T1000 (cell line): ENCODE results near the gene SUPV3L1.
A peak's percentile ranks its signal among the peaks of the same experiment; 100 is the strongest.
"Not testable (repeated sequence)": the region's sequence is repeated elsewhere in the genome, so short reads cannot be mapped to it uniquely, and the experiment has no call there.

Experiments used
- DNase-seq: peaks from one replicate; lab custom pipeline; 2025; ENCODE audit warnings: mixed read lengths; lab: John Stamatoyannopoulos, UW

The SUPV3L1 gene

DNA sequence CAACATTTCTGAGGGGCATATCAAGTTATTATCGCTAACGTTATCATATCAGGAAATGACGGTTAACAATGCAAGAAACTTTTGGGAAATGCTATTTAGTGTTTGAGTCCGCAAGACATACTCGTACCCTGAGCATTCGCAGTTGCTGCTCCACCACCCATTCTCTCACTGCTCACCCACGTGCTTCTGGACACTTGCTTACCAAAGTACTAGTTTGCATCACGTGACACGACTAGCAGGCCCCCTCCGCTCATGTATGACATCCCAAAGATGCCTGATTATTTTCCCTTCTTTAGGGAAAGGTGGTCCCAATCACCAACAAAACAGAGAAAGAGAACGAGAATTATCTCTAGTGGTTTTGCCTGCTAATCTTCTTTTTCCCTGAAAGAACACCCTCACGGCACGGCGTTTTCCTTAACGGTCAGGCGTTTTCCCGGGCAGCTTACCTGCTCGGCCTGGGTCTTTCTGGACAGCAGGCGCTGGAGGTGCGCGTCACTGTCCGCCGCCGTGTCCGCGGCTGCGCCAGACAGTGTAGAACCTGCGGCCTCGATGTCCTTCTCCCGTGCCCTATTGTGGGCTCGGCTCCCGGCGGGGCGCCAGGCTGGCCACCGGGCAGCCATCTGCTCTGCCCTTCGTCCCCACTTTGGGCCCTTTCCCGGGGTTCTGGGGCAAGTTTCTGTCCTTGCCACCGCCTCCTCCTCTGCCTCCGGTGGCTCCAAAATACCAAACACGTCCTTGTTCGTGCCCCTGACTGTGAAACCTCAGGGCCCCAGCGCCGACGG is at the start of gene SUPV3L1:
Gene SUPV3L1, plus strand, starts transcription at position 492 of the 782 bp plus-strand sequence. Its CDS starts 58 bp downstream, at position 550.
- DNase-seq, result peak; percentile 97

DNA sequence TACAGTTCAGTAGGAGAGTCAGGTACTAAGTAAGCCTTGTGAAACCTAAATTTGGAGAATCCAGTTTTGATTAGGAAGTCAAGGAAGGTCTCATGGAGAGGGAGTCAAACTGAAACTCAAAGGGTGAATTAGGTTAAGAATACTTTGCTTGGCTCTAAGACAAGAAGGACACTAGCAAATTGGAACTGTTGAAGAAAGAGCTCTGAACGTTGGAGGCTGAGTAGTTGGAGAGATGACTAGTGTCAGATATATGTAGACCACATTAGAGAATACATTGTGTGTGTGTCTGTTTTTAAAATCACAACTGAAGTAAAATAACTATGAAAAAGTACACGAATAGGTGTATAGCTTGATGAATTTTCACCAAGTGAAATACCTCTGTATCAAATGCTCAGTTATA is 49.8 kb upstream of the SUPV3L1 start:
- DNase-seq, result no peak

DNA sequence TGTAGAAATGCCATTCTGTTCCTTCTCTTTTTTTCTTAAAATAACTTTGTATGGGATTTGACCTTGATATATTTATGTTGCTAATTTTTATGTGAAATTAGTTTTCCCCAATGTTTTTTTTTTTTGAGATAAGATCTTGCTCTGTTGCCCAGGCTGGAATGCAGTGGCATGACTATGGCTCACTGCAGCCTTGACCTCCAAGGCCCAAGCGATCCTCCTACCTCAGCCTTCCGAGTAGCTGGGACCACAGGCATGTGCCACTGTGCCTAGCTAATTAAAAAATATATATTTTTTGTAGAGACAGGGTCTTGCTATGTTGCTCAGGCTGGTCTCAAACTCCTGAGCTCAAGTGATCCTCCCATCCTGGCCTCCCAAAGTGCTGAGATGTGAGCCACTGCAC is 40.1 kb upstream of the SUPV3L1 start:
- no peak for DNase-seq

DNA sequence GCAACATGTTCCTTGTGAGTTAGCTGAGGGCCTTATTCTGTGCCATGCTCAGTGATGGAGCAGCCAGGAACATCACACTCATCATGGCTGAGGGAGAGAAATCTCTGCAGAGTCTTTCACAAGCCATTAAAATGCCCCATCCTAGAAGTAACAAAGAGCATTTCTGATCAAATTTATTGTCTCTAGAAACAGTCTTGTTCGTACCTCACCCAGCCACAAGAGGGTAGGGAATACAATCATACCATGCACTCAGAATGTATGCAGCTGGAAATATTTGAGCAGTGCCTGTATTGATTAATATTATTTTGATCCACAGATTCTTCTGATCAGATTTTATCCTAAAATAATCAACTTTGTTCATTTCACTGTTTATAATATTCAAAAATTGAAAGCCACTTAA is 38.7 kb upstream of the SUPV3L1 start:
- DNase-seq, result no peak

DNA sequence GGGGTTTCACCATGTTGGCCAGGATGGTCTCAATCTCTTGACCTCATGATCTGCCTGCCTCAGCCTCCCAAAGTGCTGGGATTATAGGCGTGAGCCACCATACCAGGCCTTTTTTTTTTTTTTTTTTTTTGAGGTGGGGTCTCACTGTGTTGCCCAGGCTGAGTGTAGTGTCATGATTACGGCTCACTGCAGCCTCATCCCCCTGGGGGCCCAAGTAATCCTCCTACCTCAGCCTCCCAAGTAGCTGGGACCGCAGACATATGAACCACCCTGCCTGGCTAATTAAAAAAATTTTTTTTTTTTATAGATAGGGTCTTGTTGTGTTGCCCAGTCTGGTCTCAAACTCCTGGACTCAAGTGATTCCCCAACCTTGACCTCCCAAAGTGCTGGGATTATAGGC is 38.0 kb upstream of the SUPV3L1 start:
- DNase-seq, result not testable (repeated sequence)

DNA sequence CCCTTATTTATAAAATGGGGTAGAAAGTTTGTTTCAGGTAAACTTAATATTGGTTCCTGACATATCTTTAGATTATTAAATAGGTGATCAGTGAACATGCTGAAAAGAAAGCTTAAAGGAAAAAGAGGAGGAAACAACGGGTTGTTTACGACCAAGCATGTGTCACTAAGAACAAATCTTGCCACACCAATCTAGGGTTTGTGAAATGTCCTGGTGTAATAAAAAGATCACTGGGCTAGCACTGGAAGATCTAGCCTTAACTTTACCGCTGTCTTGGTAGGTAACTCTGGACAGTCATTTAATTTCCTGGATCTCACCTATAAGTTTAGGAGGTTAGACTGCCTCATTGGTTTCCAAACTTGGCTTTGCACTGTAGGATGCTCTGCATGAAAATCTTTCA is 37.1 kb upstream of the SUPV3L1 start:
- no peak for DNase-seq

DNA sequence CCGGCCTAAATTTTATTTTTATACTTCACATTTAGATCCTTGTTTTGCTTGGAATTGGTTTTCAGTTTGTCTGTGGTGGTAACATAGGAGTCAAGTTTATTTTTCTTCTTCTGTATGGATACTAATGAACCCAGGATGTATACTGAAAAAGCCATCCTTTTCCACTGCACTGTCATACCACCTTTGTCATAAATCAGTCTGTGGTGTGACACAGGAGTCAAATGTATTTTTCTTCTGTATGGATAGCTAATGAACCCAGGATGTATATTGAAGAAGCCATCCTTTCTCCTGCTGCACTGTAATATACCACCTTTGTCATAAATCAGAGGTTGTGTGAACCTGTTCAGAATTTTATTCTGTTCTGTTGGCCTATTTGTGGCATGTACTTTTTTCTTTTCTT is 34.7 kb upstream of the SUPV3L1 start:
- no peak for DNase-seq

DNA sequence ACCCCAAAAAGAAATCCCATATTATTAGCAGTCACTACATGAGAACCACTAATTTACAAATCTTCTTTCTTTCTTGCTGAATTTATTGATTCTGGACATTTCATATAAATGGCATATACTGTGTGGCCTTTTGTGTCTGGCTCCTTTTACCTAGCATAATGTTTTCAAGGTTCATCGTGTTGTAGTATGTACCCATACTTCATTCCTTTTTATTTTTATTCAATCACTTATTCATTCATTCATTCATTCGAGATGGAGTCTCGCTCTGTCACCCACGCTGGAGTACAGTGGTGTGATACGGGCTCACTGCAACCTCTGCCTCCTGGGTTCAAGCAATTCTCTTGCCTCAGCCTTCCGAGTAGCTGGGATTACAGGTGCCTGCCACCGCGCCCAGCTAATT is 34.2 kb upstream of the SUPV3L1 start:
- no peak for DNase-seq

DNA sequence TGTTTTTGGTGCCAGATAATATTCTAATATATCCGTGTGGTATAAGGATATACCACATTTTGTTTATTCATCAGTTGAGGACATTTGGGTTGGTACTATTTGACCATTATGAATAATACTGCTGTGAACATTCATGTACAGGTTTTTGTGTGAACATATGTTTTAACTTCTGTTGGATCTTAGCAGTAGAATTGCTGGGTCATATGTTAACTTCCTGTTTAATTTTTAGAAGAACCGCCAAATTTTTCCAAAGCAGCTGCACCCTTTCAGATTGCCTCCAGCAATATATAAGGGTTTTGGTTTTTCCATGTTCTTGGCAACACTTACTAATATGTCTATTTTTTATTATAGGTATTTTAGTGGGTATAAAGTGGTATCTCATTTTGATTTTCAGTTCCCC is 33.3 kb upstream of the SUPV3L1 start:
- DNase-seq, result no peak

DNA sequence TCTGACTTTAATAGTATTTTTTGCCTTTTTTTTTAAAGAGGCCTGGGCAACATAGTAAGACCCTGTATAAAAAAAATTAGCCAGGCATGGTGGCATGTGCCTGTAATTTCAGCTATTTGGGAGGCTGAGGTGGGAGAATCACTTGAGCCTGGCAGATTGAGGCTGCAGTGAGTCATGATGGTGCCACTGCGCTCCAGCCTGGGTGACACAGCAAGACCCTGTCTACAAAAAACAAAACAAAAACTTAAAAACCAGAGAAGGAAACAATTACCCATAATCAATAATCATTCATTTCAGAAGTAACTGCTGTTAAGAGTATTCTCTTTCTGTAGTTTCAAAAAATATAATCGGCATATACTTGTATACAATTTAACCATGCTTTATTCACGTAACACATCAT is 28.1 kb upstream of the SUPV3L1 start:
- no peak for DNase-seq

DNA sequence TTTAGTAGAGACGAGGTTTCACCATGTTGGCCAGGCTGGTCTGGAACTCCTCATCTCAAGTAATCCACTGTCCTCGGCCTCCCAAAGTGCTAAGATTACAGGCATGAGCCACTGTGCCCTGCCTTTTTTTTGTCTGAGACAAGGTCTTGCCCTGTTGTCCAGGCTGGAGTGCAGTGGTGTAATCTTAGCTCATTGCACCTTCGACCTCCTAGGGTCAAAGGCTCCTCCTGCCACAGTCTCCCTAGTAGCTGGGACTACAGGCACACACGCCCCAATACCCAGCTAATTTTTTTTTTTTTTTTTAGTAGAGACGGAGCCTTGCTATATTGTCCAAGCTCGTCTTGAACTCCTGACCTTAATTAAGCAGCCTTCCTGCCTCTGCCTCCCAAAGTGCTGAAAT is 26.8 kb upstream of the SUPV3L1 start:
- DNase-seq, result no peak

DNA sequence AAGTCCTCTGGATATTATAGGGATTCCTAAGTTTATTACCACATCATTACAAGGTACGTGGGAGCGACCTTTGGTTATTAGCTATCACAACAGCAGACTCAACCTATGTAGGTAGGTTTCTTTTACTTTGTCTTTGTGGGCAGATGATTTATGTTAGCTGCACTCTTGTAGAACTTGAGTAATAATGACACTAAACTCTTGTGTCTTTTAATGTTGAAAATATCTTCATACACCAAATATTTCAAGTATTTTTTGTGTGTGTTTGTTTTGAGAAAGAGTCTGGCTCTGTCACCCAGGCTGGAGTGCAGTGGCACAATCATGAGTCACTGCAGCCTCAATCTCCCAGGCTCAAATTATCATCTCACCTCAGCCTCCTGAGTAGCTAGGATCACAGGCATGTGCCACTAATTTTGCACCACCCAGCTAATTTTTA is 19.2 kb upstream of the SUPV3L1 start:
- DNase-seq, result peak; percentile 17

DNA sequence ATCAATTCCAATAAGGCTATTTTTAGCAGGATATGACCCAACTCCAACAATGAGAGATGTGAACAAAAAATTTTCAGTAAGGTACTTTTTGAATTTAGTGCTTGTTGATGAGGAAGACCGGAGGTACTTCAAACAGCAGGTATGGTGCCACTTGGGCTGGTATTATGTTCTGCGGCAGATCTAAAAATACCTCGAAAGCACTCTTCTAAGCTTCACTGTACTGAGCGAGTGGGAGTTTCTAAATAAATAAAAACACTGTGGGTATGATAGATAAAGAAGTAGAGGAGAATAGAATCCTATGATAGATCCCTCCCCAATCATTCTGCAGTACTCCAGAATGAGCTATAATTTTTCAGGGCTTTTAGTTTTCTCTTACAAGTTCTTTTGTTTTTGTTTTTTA is 11.5 kb upstream of the SUPV3L1 start:
- DNase-seq, result no peak

DNA sequence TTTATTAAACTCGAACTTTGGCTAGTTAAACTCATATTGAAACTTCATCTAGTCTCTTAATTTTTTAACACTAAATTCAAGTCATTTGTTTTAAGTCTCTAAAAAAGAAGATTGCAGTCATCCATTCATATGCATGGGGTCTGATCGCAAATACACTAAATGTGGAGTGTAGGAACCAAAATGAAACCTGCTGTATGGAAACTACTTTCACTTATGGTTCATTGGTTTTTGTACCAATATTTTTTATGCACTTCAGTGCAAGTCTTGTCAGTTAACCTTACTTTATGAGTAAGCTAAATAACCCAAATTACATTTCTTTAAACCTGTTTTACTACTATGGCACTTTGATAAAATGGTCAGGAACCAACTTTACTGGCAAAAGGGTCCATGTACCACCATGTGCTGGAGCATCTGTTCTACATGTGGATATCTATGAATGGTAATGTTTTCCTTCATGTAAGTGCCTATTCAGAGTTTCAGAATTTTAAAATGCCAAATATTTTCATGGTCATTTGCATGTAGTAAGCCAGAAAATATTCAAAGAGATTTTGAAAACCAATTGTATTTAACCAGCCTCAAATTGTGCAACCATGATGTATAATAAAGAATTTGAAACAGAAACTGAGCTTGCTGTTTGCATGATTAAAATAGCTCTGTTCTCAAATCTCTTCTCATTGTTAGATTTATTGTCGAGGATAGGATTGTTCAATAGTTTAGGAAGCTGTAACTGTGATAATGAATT is 7.6 kb upstream of the SUPV3L1 start:
- DNase-seq, result no peak

DNA sequence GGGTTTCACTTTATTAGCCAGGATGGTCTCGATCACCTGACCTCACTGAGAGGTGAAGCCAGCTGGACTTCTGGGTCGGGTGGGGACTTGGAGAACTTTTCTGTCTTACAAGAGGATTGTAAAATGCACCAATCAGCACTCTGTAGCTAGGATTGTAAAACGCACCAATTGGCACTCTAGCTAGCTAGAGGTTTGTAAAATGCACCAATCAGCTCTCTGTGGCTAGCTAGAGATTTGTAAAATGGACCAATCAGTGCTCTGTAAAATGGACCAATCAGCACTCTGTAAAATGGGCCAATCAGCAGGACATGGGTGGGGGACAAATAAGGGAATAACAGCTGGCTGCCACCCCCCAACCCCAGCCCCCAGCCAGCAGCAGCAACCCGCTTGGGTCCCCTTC is 4.7 kb upstream of the SUPV3L1 start:
- DNase-seq, result not testable (repeated sequence)

DNA sequence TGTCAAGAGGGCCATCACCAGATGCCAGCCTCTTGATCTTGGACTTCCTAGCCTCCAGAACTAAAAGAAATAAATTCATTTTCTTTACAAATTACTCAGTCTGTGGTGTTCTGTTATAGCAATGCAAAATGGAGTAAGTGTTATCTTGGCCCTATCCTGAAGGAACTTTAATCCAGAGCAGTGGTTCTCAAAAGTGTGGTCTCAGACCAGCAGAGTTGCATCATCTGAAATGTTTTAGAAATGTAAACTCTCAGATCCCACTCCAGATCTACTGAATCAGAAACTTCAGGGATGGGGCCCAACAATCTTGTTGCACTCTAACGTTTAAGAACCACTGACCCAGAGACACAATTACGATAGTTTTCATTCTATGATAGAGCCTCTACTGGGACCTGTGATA is 3.2 kb upstream of the SUPV3L1 start:
- no peak for DNase-seq

DNA sequence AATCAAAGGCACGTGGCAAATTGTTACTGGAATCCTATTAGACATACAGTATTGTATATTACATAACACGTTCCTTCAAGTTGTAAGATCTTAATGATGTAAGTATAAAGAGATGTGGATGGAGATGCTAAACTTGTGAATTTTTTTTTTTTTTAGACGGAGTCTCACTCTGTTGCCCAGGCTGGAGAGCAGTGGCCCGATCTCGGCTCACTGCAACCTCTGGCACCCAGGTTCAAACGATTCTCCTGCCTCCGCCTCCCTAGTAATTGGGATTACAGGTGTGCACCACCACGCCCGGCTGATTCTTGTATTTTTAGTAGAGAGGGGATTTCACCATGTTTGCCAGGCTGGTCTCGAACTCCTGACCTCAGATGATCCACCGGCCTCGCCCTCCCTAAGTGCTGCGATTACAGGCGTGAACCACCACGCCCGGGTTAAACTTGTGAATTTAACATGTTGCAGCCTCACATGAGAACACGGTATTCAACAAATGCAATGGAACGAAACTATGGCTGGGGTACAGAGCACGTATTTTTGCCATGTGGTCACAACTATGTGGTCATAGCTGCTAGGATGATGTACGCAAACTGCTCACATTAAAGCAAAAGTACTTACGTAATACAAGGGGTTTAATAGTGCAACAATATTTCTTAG is 818 bp upstream of the SUPV3L1 start:
- no peak for DNase-seq

DNA sequence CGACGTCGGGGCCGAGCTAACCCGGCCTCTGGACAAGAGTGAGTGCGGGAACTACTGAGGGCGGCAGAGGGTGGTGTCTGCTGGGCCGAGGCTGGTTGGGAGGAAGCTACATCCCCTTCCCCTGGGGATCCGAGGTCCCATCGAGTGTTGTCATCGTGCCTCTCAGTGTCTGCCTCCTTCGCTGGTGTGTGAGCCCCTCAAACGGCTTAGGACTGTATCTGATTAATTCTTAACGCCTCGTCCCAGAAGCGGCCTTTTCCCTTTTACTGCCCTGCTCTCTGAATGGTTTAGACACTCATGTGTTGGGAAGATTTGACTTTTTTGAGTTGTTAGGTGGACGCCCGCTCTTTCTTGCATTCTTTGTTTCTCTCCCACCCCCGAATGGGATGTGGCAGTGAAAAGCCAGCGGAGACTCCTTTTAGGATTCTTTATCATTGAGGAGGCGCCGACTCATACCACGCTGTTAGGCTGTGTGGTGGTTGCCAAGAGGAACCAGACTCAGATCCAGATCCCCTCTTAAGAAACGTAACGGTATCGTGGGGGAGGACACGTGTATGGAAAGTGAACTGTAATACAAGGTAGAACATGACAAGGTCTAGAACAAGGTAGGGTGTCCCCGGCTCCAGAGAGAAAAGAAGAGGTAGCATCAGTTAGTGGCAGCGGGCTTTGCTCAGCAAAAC is 631 bp downstream of the SUPV3L1 start:
- no peak for DNase-seq

DNA sequence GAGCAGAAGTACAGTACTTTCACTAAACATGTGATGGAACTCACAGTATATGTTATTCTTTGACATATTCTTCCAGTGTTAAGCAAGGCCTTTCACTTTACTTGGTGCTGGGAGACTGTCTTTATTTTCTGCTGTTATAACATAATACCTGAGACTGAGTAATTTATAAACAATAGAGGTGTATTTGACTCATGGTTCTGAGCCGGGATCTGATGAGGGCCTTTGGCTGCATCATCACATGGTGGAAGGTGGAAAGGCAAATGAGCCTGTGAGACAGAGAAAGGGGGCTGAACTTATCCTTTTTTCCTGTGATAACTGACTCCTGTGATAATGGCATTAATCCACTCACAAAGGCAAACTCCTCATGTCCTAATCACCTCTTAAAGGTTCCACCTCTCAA is 1.4 kb downstream of the SUPV3L1 start:
- no peak for DNase-seq

DNA sequence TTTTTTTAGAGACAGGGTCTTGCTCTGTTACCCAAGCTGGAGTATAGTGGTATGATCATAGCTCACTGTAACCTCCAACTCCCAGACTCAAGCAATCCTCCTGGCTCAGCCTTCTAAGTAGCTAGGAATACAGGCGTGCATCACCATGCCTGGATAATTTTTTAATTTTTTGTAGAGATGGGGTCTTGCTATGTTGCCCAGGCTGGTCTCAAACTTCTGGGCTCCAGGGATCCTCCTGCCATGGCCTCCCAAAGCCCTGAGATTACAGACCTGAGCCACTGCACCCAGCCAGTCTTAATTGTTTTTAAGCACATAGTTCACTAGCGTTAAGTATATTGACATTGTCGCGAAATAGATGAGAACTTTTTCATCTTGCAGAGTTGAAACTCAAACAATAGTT is 2.0 kb downstream of the SUPV3L1 start:
- DNase-seq, result no peak

DNA sequence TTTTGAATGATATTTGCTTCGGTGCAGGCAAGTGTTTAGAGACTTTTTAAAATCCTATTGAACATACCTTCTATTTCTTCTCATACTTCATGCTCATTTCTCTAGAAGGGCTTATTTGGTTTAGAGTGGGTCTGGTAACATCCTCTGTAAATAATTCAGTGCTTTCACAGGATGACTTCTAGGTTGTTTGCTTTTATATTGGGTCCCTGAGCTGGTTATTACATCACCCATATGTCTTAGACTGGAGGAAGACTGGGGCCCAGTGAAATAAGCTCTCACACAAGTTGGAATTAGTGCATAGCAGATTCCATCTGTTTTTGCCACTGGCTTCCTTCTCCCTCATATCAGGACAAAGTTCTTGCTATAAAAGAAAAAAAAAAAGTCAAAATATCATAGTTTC is 6.5 kb downstream of the SUPV3L1 start:
- no peak for DNase-seq

DNA sequence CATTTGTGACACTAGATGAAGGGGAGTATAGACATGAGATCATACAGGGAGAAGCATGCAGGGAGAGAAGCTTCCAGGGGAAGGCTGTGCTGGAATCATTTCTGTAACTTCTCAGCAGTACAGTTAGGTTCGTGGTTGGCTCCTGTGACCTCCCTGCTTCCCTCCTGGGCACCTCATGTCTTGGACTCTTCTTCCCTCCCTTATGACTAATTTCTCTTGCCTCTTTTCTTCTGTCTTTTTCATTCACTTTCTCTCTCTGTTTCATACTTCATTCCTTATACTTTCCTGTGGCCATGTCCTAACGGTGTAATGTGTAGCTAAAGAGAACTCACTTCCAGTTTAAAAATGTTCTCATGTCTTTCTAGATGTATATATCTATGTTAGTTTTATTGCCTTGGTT is 21.0 kb downstream of the SUPV3L1 start:
- no peak for DNase-seq
